ENCODE results near the gene NFIC. TPM values are rescaled to one million over a fixed set of nuclear protein-coding genes. Genes with fewer than 3 reads are reported as not detected.

Gene NFIC
- total and polyA plus RNA-seq, 2 of the 4 experiments (the other 2 are of a cell fraction): 21.9 to 32.1 TPM

DNA sequence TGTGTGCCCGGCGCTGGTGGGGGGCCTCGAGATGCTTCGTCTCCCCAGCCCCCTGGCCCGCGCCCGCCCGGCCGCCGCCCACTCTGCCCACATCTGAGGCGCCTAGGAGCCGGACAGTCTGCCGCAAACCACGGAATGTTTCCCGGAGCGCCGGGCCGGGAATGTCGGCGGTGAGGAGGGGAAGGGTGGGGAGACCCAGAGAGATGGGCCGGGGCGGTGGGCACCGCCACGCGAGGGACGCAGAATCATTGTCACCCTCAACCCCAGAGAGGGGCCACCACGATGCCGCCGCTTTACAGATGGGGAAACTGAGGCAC, 46.1 kb upstream of the NFIC start:
- POLR2A ChIA-PET (ENCODE audit: unreplicated experiment): no interaction called here
- no peak for DNase-seq
- no TSS peak for BruUV-seq (replicated peaks)

More for the DNA sequence above, 46.1 kb upstream of the NFIC start:
- no peak overlapping the region for H3K9ac ChIP-seq (ENCODE audit: low read depth, low read length)
- in situ Hi-C loops (cut with MboI; ENCODE audit: low sequenced_read_pairs): loop anchor here (25.0 kb wide), 1 partner anchor 292 kb away; the partner anchor contains the start of gene TBXA2R
- no peak overlapping the region for H3K18ac ChIP-seq (ENCODE audit: low read depth, low read length)
- no peak overlapping the region for H2BK5ac ChIP-seq (ENCODE audit: low read depth, low read length, poor library complexity, severe bottlenecking)
- H4K8ac ChIP-seq (ENCODE audit: low read depth in 2 of 2, low read length in 2 of 2): no peak overlapping the region
- no peaks in the 10 kb centered on the region for H3K4me1 ChIP-seq (ENCODE audit: control insufficient read depth, insufficient read depth, low read length)
- no peak overlapping the region for H3K27ac ChIP-seq (ENCODE audit: insufficient read depth, low read length)
- CTCF ChIA-PET: no interaction called here
- H3K56ac ChIP-seq (ENCODE audit: extremely low read depth, insufficient read depth, low read length): no peak overlapping the region
- H3K36me3 ChIP-seq (ENCODE audit: control insufficient read depth, insufficient read depth, low read length): no peaks in the 10 kb centered on the region
- no peaks in the 10 kb centered on the region for H4K20me1 ChIP-seq (ENCODE audit: insufficient read depth, low read length)
- peaks cover 7% of the 10 kb centered on the region; the same call in 1 of the 2 replicates for H3K27me3 ChIP-seq (ENCODE audit: control insufficient read depth, insufficient read depth, low read length)
- H3K23ac ChIP-seq (ENCODE audit: low read depth, low read length): no peak overlapping the region
- no peak overlapping the region for H3K4me3 ChIP-seq (ENCODE audit: insufficient read depth, low read depth, low read length)
- no peaks in the 10 kb centered on the region for H3K9me1 ChIP-seq (ENCODE audit: insufficient read depth, low read length)
- intact Hi-C loops (cut with micrococcal nuclease): loop anchor here (10.0 kb wide), 2 partner anchors 294 to 384 kb away; partner anchors contain the start of genes PIP5K1C and TJP3
- no peak overlapping the region for H2AFZ ChIP-seq (replicated peaks; ENCODE audit: low read length, poor library complexity)
- no peak overlapping the region for H3K4ac ChIP-seq (ENCODE audit: low read depth, low read length)
- no peak overlapping the region for H4K91ac ChIP-seq (ENCODE audit: insufficient read depth, low read depth, low read length)
- no peak overlapping the region for H4K5ac ChIP-seq (ENCODE audit: low read depth, low read length)
- TF ChIP-seq ELK1 (IDR thresholded peaks at IDR 0.05; ENCODE audit: borderline replicate concordance, low read depth, low read length): no peak
- no peak for TF ChIP-seq NFE2L2 (IDR thresholded peaks at IDR 0.05; ENCODE audit: low read depth, low read length)
- no peak for TF ChIP-seq RCOR1 (IDR thresholded peaks at IDR 0.05; ENCODE audit: insufficient replicate concordance, low read length)
- no peak for TF ChIP-seq MAFK (IDR thresholded peaks at IDR 0.05; ENCODE audit: low read depth, low read length)
- TF ChIP-seq SMC3 (IDR thresholded peaks at IDR 0.05; ENCODE audit: low read depth, low read length): no peak
- WGBS, 2 experiments (ENCODE audit: extremely low coverage in 2 of 2, insufficient read length in 1 of 2): 47% methylated on average over 4 of the region's 29 CpGs; no CpG with 5 or more reads in 1 of the 2 experiments
- H2AK5ac ChIP-seq (ENCODE audit: low read depth, low read length): no peak overlapping the region
- H3K14ac ChIP-seq (replicated peaks; ENCODE audit: low read depth, low read length): no peak overlapping the region
- no peaks in the 10 kb centered on the region for H3K79me1 ChIP-seq (ENCODE audit: low read depth in 1 of 2, low read length in 2 of 2)
- dilution Hi-C loops (cut with HindIII; ENCODE audit: low sequenced_read_pairs, unreplicated experiment): no loop called here
- H2BK120ac ChIP-seq (ENCODE audit: low read depth, low read length): no peak overlapping the region
- H2AK9ac ChIP-seq (replicated peaks; ENCODE audit: low read depth, low read length, poor library complexity): no peak overlapping the region
- no peaks in the 10 kb centered on the region for H3K9me3 ChIP-seq (ENCODE audit: control insufficient read depth, insufficient read depth, low read length)
- H2BK15ac ChIP-seq (ENCODE audit: low read depth, low read length): no peak overlapping the region
- no peak overlapping the region for H3K4me2 ChIP-seq (ENCODE audit: low read depth, low read length)
- no peak for ATAC-seq (ENCODE audit: low read depth)
- no peak overlapping the region for H2BK20ac ChIP-seq (ENCODE audit: low read depth, low read length)
